ENCODE measurements around the gene ZFPM1.

The ZFPM1 gene

DNA sequence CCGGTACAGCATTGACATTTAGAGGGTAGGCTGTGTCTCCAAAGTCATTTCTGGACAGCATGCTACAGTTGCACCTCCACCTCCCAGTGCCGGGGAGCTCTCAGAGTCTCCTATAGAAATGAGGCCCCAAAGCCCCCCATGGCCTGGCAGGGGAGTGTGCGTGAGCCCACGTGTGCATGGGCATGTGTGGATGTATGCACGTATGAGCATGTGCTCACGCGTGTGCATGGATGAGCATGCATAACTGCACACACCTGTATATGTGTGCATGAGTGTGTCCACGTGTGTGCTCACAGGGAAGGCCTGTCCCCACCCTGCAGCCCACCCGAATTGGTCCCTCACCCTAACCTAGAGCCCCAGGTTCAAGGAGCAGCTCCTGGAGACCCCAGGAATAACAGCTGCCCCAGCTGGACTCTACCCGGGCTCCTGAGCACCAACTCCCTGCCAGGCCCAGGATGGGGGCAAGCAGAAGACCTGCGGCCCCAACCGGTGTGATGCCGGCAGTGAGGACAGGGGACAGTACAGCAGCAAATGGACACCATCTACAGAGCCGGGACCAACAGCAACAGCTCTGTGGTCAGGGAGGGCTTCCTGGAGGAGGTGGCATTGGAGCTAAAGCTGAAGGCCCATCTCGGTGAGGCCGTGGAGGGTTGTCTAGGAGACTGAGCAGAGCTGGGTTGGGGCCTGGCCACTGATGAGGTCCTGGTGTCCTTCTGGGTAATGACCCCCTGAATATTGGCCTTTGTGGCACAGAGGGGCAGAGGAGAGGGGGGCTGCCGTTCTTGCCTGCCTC, 35.2 kb upstream of the ZFPM1 start:
- in situ Hi-C loops (cut with MboI; ENCODE audit: low sequenced_read_pairs), result no loop called here

DNA sequence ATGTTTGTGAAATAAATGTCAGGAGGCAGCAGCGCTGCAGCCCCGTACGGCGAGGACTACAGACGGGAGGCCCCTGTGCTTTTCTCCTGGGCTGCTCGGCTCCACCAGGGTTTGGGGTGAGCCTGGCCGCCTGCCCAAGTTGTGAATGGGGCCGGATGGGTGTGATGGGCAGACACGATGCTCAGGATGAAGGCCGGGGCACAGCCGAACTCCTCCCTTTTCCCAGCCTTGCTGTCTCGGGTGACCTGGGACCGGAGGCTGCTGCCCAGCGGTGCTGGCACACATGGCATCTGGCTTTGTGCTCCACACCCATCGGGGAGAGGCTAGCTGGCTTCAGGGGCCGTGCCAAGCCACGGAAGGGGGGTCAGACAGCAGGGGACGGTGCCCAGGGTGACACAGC, 34.2 kb upstream of the ZFPM1 start:
- in situ Hi-C loops (cut with MboI; ENCODE audit: low sequenced_read_pairs), result no loop called here

DNA sequence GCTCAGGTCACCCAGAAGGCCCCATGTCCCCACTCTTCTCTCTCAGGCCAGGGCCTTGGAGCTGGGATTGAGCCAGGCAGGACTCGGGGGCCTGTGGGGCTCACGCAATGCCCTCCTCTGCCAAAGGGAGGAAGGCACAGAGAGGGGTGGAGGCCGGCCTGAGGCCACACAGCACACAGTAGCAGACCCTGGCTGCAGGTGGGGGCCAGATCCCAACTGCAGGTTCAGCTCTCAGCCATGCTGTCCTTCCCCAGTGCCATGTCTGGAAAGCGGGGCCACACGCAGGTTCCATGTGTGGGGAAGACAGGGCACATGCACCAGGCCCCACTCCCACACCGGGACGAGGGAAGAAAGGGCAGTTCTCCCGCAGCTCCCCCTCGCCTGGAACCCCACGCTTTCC, 33.3 kb upstream of the ZFPM1 start:
- in situ Hi-C loops (cut with MboI; ENCODE audit: low sequenced_read_pairs), result no loop called here

DNA sequence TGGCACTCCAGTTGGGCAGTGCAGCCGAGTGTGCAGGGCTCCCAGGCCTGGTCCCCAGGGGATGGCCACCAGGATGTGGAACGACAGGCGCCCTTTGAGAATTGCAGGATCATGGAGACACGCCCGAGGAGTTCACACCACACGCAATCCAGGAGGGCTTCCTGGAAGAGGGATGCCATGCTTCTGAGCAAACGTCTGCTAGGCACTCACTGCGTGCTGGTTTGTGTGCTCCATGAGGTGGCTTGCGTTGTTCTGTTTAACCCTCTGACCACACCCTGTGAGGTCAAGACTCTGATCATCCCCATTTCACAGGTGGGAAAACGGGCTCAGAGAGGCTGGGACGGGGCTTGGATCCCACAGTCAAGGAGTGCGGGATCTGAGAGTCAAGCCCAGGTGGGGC, 32.6 kb upstream of the ZFPM1 start:
- in situ Hi-C loops (cut with MboI; ENCODE audit: low sequenced_read_pairs), result no loop called here

DNA sequence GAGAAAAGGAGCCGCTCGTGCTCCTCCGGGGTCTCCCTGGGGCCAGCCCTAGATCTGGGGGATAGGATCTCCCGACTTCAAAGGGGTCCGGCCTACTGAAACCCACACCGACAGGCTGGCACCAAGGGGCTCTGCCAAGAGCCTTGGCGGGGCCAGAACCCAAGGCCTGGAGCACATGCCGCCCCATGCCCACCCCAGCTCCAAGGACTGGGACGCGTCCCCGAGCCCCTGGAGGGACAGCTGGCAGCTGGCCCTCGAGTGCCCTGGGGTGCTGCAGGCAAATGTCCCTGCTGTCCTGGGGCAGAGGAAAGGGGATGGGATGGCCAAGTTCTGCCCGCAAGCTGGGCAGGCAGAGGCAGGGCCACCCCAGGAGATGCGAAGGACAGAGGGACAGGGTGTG, 31.8 kb upstream of the ZFPM1 start:
- in situ Hi-C loops (cut with MboI; ENCODE audit: low sequenced_read_pairs), result no loop called here

DNA sequence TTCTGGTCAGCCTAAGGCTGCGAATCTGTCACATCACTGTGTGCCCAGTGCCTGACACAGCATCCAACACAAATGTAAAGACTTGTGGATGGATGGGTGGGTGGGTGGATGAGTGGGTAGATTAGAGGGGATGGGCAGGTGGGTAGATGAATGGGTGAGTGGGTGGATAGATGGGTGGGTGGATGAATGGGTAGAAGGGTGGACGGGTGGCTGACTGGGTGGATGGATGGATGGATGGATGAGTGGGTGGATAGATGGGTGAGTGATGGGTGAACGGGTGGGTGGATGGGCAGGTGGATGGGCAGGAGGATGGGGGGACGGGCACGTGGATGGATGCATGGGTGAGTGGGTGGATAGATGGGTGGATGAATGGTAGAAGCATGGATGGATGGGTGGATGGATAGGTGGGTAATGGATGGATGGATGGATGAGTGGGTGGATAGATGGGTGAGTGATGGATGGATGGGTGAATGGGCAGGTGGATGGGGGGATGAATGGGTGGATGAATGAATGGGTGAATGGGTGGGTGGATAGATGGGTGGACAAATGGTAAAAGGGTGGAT, 31.1 kb upstream of the ZFPM1 start:
- in situ Hi-C loops (cut with MboI; ENCODE audit: low sequenced_read_pairs), result no loop called here

DNA sequence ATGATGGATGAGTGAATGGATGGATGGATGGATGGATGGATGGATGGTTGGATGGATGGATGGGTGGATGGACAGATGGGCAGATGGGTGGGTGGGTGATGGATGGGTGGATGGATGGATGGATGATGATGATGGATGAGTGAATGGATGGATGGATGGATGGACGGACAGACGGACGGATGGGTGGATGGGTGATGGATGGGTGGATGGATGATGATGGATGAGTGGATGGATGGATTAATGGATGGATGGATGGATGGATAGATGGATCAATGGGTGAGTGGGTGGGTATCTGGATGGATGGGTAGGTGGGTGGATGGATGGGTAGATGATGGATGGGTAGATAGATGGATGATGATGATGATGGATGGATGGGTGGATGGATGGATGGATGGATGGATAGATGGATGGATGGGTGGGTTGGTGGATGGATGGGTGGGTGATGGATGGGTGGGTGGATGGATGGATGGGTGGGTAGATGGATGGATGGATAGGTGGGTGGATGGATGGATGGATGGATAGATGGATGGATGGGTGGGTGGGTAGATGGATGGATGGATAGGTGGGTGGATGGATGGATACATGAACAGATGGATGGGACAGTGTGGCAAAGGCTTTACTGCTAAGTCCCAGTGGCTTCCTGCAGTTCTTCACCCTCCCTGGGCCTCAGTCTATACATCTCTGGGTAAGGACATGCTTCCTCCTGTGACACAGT, 30.2 kb upstream of the ZFPM1 start:
- in situ Hi-C loops (cut with MboI; ENCODE audit: low sequenced_read_pairs), result no loop called here

DNA sequence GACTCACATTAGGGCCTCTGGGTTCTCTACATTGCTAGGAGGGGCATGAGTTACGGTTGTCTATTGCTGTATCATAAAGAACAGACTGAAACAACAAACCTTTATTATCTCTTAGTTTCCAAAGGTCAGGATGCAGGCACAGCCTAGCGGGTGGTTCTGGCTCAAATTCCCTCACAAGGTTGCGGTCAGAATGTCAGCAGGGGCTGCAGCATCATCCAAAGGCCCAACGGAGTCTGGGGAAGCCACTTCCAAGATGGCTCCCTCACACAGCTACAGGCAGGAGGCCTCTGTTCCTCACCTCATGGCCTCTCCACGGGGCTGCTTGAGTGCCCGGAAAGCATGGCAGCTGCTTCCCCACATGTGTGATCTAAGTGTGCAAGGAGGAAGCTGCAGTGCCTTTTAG, 29.6 kb upstream of the ZFPM1 start:
- in situ Hi-C loops (cut with MboI; ENCODE audit: low sequenced_read_pairs), result no loop called here

DNA sequence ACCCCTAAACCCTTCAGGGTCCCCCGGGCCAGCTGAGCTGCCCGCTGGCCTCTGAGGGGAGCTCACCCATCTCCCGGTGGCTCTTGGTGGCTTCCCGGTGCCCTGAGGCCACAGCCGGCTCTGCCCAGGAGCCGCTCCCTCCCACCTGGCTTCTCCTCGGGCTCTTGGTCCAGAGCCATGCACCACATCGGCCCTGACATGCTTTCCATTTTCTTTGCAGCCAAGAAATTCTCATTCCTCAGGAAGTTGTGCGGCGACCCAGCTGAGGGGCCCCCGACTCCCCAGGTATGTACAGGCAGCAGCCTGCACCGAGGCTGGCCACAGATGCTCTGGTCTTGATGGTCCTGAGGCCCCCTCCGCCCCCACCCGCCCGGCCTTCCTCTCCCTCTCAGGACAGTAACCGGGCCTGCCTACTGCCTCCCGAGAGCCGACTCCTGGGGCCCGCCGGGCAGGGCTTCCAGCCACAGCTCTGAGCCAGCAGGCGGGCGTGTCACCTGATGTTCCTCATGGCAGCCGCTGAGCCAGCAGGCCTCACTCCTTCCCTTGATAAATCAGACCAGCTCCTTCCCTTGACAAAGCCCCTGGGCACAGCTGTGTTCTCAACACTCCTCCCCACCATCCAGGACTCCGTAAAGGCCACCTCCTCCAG, 28.4 kb upstream of the ZFPM1 start:
- in situ Hi-C loops (cut with MboI; ENCODE audit: low sequenced_read_pairs), result no loop called here

DNA sequence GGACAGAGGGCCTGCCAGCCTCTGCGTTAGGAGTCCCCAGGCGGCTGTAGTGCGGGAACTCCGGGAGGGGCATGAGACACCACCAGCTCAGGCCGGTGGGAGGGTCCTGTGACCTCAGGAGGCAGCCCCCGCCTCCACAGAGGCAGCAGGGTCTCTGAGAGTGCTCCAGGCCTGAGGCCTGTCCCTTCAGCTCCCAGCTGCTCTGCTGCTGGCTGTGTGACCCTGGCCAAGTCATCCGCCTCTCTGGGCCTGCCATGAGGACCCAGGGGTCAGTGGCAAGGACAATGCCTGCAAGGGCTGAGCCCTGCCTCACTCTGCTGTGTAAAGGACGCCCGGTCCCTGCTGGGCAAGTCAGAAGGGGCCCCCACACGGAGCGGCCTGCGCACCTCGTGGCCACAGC, 27.1 kb upstream of the ZFPM1 start:
- in situ Hi-C loops (cut with MboI; ENCODE audit: low sequenced_read_pairs), result no loop called here

DNA sequence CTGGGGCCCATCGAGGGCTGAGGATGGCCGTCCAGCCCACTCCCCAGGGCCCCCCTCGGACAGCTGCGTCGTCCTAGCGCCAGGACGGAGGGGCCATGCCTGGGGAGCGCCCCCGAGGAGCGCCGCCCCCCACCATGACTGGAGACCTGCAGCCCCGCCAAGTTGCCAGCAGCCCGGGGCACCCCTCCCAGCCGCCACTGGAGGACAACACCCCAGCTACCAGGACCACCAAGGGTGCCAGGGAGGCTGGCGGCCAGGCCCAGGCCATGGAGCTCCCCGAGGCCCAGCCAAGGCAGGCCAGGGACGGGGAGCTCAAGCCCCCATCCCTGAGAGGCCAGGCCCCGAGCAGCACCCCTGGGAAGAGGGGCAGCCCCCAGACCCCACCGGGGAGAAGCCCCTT, 25.7 kb upstream of the ZFPM1 start:
- in situ Hi-C loops (cut with MboI; ENCODE audit: low sequenced_read_pairs), result no loop called here

DNA sequence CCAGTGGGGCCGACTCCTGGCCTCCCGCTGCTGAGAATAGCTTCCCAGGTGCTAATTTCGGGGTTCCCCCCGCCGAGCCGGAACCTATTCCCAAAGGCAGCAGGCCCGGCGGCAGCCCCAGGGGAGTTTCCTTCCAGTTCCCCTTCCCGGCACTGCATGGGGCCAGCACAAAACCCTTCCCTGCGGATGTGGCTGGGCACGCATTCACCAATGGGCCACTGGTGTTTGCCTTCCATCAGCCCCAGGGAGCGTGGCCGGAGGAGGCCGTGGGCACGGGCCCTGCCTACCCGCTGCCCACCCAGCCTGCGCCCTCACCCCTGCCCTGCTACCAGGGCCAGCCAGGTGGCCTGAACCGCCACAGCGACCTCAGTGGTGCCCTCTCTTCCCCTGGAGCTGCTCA, 24.9 kb upstream of the ZFPM1 start:
- in situ Hi-C loops (cut with MboI; ENCODE audit: low sequenced_read_pairs), result no loop called here

DNA sequence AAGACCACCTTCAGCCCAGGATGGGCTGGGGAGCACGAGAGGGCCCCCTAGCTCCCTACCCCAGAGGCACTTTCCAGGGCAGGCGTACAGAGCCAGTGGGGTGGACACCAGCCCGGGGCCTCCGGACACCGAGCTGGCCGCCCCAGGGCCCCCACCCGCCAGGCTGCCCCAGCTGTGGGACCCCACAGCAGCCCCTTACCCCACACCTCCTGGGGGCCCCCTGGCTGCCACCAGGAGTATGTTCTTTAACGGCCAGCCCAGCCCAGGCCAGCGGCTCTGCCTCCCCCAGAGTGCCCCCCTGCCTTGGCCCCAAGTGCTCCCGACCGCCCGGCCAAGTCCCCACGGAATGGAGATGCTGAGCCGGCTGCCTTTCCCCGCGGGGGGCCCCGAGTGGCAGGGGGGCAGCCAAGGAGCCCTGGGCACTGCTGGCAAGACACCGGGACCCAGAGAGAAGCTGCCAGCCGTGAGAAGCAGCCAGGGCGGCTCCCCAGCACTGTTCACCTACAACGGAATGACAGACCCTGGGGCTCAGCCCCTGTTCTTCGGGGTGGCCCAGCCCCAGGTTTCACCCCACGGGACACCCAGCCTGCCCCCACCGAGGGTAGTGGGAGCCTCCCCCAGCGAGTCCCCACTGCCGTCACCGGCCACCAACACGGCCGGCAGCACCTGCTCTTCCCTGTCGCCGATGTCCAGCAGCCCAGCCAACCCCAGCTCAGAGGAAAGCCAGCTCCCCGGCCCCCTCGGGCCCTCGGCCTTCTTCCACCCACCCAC, 24.3 kb upstream of the ZFPM1 start:
- in situ Hi-C loops (cut with MboI; ENCODE audit: low sequenced_read_pairs), result no loop called here

DNA sequence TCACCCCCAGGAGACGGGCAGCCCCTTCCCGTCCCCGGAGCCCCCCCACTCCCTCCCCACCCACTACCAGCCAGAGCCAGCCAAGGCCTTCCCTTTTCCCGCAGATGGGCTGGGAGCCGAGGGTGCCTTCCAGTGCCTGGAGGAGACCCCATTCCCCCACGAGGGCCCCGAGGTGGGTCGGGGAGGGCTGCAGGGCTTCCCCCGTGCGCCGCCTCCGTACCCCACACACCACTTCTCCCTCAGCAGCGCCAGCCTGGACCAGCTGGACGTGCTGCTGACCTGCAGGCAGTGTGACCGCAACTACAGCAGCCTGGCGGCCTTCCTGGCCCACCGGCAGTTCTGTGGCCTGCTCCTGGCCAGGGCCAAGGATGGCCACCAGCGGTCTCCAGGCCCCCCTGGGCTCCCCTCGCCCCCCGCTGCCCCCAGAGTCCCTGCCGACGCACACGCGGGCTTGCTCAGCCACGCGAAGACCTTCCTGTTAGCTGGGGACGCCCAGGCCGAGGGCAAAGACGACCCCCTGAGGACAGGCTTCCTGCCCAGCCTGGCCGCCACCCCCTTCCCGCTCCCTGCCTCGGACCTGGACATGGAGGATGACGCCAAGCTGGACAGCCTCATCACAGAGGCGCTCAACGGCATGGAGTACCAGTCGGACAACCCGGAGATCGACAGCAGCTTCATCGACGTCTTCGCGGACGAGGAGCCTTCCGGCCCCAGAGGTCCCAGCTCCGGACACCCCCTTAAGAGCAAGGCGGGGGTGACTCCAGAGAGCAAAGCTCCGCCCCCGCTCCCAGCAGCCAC, 23.5 kb upstream of the ZFPM1 start:
- in situ Hi-C loops (cut with MboI; ENCODE audit: low sequenced_read_pairs), result no loop called here

DNA sequence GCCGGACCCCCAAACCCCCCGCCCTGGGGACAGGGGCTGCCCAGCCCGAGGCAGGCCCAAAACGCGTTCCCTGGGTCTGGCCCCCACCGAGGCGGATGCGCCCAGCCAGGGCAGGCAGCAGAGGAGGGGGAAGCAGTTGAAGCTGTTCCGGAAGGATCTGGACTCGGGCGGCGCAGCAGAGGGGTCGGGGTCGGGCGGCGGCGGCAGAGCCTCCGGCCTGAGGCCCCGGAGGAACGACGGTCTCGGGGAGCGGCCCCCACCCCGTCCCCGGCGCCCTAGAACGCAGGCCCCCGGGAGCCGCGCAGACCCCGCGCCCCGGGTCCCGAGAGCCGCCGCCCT, 22.9 kb upstream of the ZFPM1 start:
- in situ Hi-C loops (cut with MboI; ENCODE audit: low sequenced_read_pairs), result no loop called here

DNA sequence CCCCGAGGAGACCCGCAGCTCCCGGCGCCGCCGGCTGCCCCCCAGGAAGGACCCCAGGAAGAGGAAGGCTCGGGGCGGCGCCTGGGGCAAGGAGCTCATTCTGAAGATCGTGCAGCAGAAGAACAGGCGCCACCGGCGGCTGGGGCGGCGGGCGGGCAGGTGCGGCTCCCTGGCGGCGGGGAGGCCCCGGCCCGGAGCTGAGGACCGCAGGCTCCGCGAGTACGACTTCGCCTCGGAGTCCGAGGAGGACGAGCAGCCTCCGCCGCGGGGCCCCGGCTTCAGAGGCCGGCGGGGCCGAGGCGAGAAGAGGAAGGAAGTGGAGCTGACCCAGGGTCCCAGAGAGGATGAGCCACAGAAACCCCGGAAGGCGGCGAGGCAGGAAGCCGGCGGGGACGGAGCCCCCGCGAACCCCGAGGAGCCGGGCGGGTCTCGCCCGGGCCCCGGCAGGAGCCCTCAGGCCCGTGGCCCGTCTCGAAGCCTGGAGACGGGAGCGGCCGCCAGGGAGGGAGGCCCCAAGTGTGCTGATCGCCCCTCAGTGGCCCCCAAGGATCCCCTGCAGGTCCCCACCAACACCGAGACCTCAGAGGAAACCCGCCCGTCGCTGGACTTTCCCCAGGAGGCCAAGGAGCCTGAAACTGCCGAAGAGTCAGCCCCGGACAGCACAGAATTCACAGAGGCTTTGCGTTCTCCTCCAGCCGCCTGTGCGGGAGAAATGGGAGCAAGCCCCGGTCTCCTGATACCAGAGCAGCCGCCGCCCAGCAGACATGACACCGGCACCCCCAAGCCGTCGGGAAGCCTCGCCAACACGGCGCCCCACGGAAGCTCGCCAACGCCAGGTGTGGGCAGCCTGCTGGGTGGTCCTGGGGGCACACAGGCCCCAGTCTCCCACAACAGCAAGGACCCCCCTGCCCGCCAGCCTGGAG, 22.3 kb upstream of the ZFPM1 start:
- in situ Hi-C loops (cut with MboI; ENCODE audit: low sequenced_read_pairs), result no loop called here

DNA sequence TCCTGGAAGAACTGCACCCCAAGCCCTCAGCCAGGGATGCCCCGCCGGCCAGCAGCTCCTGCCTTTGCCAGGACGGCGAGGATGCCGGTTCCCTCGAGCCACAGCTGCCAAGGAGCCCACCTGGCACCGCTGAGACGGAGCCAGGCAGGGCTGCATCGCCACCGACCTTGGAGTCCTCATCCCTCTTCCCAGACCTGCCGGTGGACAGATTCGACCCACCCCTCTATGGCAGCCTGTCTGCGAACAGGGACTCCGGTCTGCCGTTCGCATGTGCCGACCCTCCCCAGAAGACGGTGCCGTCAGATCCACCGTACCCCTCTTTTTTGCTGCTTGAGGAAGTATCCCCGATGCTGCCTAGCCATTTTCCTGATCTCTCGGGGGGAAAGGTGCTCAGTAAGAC, 21.4 kb upstream of the ZFPM1 start:
- in situ Hi-C loops (cut with MboI; ENCODE audit: low sequenced_read_pairs), result no loop called here

DNA sequence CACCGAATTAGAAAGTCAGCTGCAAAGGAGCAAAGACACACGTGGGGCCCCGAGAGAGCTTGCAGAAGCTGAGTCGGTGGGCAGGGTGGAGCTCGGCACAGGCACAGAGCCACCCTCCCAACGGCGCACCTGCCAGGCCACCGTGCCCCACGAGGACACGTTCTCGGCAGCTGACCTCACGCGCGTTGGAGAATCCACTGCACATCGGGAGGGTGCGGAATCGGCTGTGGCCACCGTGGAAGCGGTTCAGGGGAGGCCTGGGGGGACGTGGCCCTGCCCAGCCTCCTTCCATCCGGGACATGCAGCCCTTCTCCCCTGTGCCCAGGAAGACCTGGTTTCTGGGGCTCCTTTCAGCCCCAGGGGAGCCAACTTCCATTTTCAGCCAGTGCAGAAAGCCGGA, 20.9 kb upstream of the ZFPM1 start:
- in situ Hi-C loops (cut with MboI; ENCODE audit: low sequenced_read_pairs), result no loop called here

DNA sequence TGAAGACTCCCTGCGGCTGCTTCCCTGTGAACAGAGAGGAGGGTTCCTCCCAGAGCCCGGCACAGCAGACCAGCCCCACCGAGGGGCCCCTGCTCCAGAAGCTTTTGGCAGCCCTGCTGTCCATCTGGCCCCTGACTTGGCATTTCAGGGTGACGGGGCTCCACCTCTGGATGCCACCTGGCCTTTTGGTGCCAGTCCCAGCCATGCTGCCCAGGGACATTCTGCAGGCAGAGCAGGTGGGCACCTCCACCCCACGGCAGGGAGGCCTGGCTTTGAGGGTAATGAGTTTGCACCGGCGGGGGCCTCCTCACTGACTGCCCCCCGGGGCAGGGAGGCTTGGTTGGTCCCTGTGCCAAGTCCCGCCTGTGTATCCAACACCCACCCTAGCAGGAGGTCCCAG, 20.3 kb upstream of the ZFPM1 start:
- in situ Hi-C loops (cut with MboI; ENCODE audit: low sequenced_read_pairs), result no loop called here
